Lower leg skin (tissue), 4 donors: ENCODE measurements around the gene PPM1L. TPM values are rescaled to one million over a fixed set of nuclear protein-coding genes. Genes with fewer than 3 reads are reported as not detected.

Experiments used
- DNase-seq, 2 donors: peaks; one replicate each; pipeline ENCODE4 v3.0.0-alpha.2; 2019; ENCODE audit warnings: low spot score in 2 of 2
- H3K4me3 ChIP-seq: fragments of 200-600 bp; sonication (generic); 2 replicates; pipeline ENCODE4 v1.5.1; 2017; ENCODE audit warnings: mild to moderate bottlenecking, low read depth; ENCODE audit not compliant: poor library complexity, severe bottlenecking
- POLR2A ChIP-seq, 2 donors: fragments of 450-650 bp; IDR thresholded peaks; one replicate each; pipeline ENCODE4 v1.6.1; 2016 to 2017; ENCODE audit warnings: antibody characterized with exemption in 2 of 2, mild to moderate bottlenecking in 1 of 2, moderate library complexity in 1 of 2
- WGBS, 2 donors: methylation state at CpG; one replicate each; pipeline ENCODE4 v1.1.5; 2018; 5-methylcytosine and 5-hydroxymethylcytosine counted together
- intact Hi-C: fragments of 100-400 bp; cut with DNase I; formaldehyde crosslinking; loops from one replicate; pipeline ENCODE4 v1.15.0; 2023; ENCODE audit warnings: low total_unique reads
- total RNA-seq, 4 donors: library from RNA; depleted of rRNA; stranded (reverse); fragments of >200 nt; gene quantifications; one replicate each; pipeline ENCODE4 v1.1.0, GENCODE V29; 2016
- TF ChIP-seq, protein P1 (sequence below), 3 donors: fragments of 450-650 bp; IDR thresholded peaks; one replicate each; pipeline ENCODE4 v1.5.1; 2016; ENCODE audit warnings: antibody characterized with exemption in 3 of 3, mild to moderate bottlenecking in 3 of 3, moderate library complexity in 2 of 3

Gene PPM1L
- total RNA-seq, 4 donors from 2014 or later = 34.9 to 46.5 (median 40.7) TPM

DNA sequence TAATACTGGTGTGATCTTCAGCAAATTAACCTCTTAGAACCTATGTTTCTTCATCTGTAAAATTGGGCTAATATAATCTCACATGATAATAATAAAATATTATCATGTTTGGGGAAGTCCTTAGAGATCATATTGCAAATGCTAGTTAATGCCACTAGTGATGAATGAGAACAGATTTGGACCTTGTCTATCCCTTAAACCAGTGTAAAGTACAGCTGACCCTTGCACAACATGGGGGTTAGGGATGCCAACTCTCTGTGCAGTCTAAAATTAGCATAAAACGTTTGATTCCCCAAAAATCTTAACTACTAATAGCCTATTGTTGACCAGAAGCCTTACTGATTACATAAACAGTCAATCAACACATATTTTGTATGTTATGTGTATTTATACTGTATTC is 207.9 kb downstream of the PPM1L start:
- TF ChIP-seq, protein P1, sequence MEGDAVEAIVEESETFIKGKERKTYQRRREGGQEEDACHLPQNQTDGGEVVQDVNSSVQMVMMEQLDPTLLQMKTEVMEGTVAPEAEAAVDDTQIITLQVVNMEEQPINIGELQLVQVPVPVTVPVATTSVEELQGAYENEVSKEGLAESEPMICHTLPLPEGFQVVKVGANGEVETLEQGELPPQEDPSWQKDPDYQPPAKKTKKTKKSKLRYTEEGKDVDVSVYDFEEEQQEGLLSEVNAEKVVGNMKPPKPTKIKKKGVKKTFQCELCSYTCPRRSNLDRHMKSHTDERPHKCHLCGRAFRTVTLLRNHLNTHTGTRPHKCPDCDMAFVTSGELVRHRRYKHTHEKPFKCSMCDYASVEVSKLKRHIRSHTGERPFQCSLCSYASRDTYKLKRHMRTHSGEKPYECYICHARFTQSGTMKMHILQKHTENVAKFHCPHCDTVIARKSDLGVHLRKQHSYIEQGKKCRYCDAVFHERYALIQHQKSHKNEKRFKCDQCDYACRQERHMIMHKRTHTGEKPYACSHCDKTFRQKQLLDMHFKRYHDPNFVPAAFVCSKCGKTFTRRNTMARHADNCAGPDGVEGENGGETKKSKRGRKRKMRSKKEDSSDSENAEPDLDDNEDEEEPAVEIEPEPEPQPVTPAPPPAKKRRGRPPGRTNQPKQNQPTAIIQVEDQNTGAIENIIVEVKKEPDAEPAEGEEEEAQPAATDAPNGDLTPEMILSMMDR (IDR thresholded peaks at IDR 0.05) = no peak
- TF ChIP-seq POLR2A (IDR thresholded peaks at IDR 0.05) = no peak
- H3K4me3 ChIP-seq = no peak overlapping the region
- DNase-seq = no peak
- intact Hi-C loops = no loop called here
- 0 to 44% methylated on average over 1 of the region's 1 CpG for WGBS, 2 donors

DNA sequence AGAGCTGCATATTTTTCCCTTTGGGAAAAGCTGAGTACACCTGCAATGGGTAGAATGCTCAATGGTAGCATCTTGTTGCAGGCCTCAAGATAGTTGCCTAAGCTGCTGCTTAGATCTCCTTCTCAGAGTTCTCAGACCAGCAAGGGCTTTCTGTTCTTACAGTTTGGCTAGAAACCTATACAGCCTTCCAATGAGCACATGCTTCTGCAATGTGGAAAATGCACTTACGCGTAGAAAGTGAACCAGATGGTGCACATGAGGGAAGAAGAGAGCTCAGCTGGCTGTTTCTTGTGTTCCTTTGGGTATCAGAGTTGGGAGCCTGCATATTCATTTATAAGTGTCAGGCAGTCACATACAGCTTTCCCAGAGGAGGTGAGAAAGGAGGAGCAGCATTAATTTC is 212.7 kb downstream of the PPM1L start:
- no peak overlapping the region for H3K4me3 ChIP-seq
- TF ChIP-seq, protein P1 (IDR thresholded peaks at IDR 0.05) = no peak
- TF ChIP-seq POLR2A (IDR thresholded peaks at IDR 0.05) = no peak
- DNase-seq = no peak
- intact Hi-C loops = no loop called here
- WGBS, 2 donors = 19 to 27% methylated on average over 2 of the region's 2 CpGs

GRCh38 chr3:160973067-160973809 is 217.2 kb downstream of the PPM1L start:
- WGBS, 2 donors = 60 to 69% methylated on average over 2 of the region's 2 CpGs
- TF ChIP-seq, protein P1 (IDR thresholded peaks at IDR 0.05) = no peak
- TF ChIP-seq POLR2A (IDR thresholded peaks at IDR 0.05) = no peak

GRCh38 chr3:160977773-160978172 is 221.7 kb downstream of the PPM1L start:
- DNase-seq = no peak
- intact Hi-C loops = no loop called here
- TF ChIP-seq POLR2A (IDR thresholded peaks at IDR 0.05) = no peak
- TF ChIP-seq, protein P1 (IDR thresholded peaks at IDR 0.05) = no peak
- H3K4me3 ChIP-seq = no peak overlapping the region

More at GRCh38 chr3:160973067-160973809, 217.2 kb downstream of the PPM1L start:
- H3K4me3 ChIP-seq = no peak overlapping the region
- DNase-seq = no peak
- intact Hi-C loops = no loop called here

- intact Hi-C loops = no loop called here
- 81 to 86% methylated on average over 2 of the region's 2 CpGs for WGBS, 2 donors
- no peak for TF ChIP-seq POLR2A (IDR thresholded peaks at IDR 0.05)
- TF ChIP-seq, protein P1 (IDR thresholded peaks at IDR 0.05) = no peak
- no peak overlapping the region for H3K4me3 ChIP-seq
- DNase-seq = no peak
Measured at GRCh38 chr3:160980740-160981139, 224.7 kb downstream of the PPM1L start.
